MM.1S (cell line): ENCODE results near the gene PRKAR1B.

Source experiments
- CTCF ChIP-seq: fragments of 300-600 bp; sonication (generic); IDR thresholded peaks from 2 replicates; pipeline ENCODE4 v1.5.1; 2016; ENCODE audit warnings: antibody characterized with exemption, low read length, mixed read lengths
- EZH2 ChIP-seq: fragments of 300-600 bp; sonication (generic); optimal IDR thresholded peaks from 2 replicates; pipeline ENCODE3; 2017; ENCODE audit warnings: low read depth, mild to moderate bottlenecking, antibody characterized with exemption, low read length, mixed read lengths

GRCh38 chr7:738723-739454, 11.8 kb upstream of the PRKAR1B start:
- TF ChIP-seq CTCF (no peak), EZH2 (no peak)
